HepG2 (cell line): ENCODE measurements around the gene RIN3. TPM values are rescaled to one million over a fixed set of nuclear protein-coding genes. Genes with fewer than 3 reads are reported as not detected.

Experiments
- ATAC-seq: fragments of 200-7000 bp; cut with Tn5 transposase; 3 replicates; pipeline ENCODE4 v1.9.1; 2020; ENCODE audit warnings: mild to moderate bottlenecking, moderate library complexity
- BruUV-seq: library from RNA; stranded (reverse); fragments of 400-500 nt; replicated peaks from 2 replicates; lab custom pipeline; 2021; lab: Mats Ljungman, UMichigan
- CTCF ChIA-PET: fragments of 300-600 bp; formaldehyde crosslinking; extraction: SDS; loops from one replicate; lab custom pipeline; 2021; ENCODE audit warnings: low total read pairs, inconsistent platforms, low intra/inter-chr PET ratio; lab: Yijun Ruan, JAX
- POLR2A ChIA-PET: fragments of 350-600 bp; sonication (Branson Sonifier 250); formaldehyde crosslinking; loops from one replicate; lab custom pipeline; 2020; ENCODE audit warnings: antibody characterized with exemption, inconsistent platforms; lab: Yijun Ruan, JAX
- DNase-seq: peaks from one replicate; pipeline ENCODE4 v3.0.0-alpha.2; 2015; ENCODE audit warnings: low spot score
- FAIRE-seq: peaks from 3 replicates; lab custom pipeline; 2011; peaks lifted over from hg19 to GRCh38; lab: Jason Lieb, UNC
- H2AFZ ChIP-seq: one replicate; pipeline ENCODE4 v1.6.1; 2011; ENCODE audit warnings: low read length, inconsistent platforms
- H3K27ac ChIP-seq: fragments of 300-600 bp; 3 replicates; pipeline ENCODE4 v1.8.0; 2011; ENCODE audit warnings: mixed run types, mild to moderate bottlenecking, mixed read lengths, low read length, inconsistent platforms; ENCODE audit not compliant: insufficient read depth; ENCODE audit errors: extremely low read length
- H3K27me3 ChIP-seq, 2 experiments: fragments of 200-600 bp in 1 of 2; 2 replicates in 1 of 2; 3 replicates in 1 of 2; pipeline versions ENCODE4 v1.6.0 to v1.8.0; 2011; ENCODE audit warnings: low read length in 2 of 2, mild to moderate bottlenecking in 2 of 2, moderate library complexity in 2 of 2, inconsistent platforms in 1 of 2; ENCODE audit not compliant: insufficient read depth in 2 of 2, control insufficient read depth in 1 of 2
- H3K36me3 ChIP-seq, 2 experiments: fragments of 200-600 bp in 1 of 2; replicated peaks in 1 of 2; 2 replicates in 1 of 2; 3 replicates in 1 of 2; pipeline versions ENCODE4 v1.5.1 to v1.8.0; 2011; ENCODE audit warnings: low read length in 2 of 2, inconsistent platforms in 1 of 2; ENCODE audit not compliant: insufficient read depth in 2 of 2, control insufficient read depth in 1 of 2
- H3K4me1 ChIP-seq: 2 replicates; pipeline ENCODE4 v1.5.1; 2012; ENCODE audit warnings: low read length, inconsistent platforms; ENCODE audit not compliant: insufficient read depth
- H3K4me2 ChIP-seq: 2 replicates; pipeline ENCODE4 v1.6.0; 2011; ENCODE audit warnings: low read depth, low read length, inconsistent platforms
- H3K4me3 ChIP-seq, 3 experiments: fragments of 200-600 bp in 1 of 3; sonication (generic), shearing (Covaris generic) in 1 of 3; replicated peaks in 1 of 3; 2 replicates each; pipeline ENCODE4 v1.5.1; 2011 to 2016; ENCODE audit warnings: low read length in 3 of 3, inconsistent platforms in 2 of 3, low read depth in 2 of 3, mild to moderate bottlenecking in 2 of 3, control low read depth in 1 of 3, mixed read lengths in 1 of 3; ENCODE audit not compliant: insufficient read depth in 1 of 3
- H3K79me2 ChIP-seq: one replicate; pipeline ENCODE4 v1.6.1; 2011; ENCODE audit warnings: low read length, inconsistent platforms; ENCODE audit not compliant: insufficient read depth
- H3K9ac ChIP-seq: 2 replicates; pipeline ENCODE4 v1.6.0; 2011; ENCODE audit warnings: mild to moderate bottlenecking, low read depth, low read length, inconsistent platforms; ENCODE audit not compliant: insufficient read depth
- H3K9me3 ChIP-seq: 2 replicates; pipeline ENCODE4 v1.5.1; 2012; ENCODE audit warnings: mild to moderate bottlenecking, low read length
- H4K20me1 ChIP-seq: 2 replicates; pipeline ENCODE4 v1.6.0; 2011; ENCODE audit warnings: inconsistent platforms, mild to moderate bottlenecking, low read length, moderate library complexity; ENCODE audit not compliant: insufficient read depth
- DNMT3B ChIP-seq: conservative IDR thresholded peaks from 2 replicates; pipeline ENCODE4 v1.6.1; 2016; ENCODE audit warnings: missing biosample characterization, control low read depth
- MAF1 ChIP-seq: sonication (generic); formaldehyde crosslinking; IDR thresholded peaks from 2 replicates; pipeline ENCODE4 v1.5.0; 2020; ENCODE audit warnings: missing genetic modification reagents, borderline replicate concordance
- NBN ChIP-seq: fragments of 450-650 bp; conservative IDR thresholded peaks from 2 replicates; pipeline ENCODE4 v1.6.1; 2017
- NPAS2 ChIP-seq: sonication (generic); formaldehyde crosslinking; IDR thresholded peaks from 2 replicates; pipeline ENCODE4 v1.8.0; 2022; ENCODE audit warnings: mild to moderate bottlenecking, missing genetic modification reagents, borderline replicate concordance
- TBX2 ChIP-seq: sonication (generic); formaldehyde crosslinking; IDR thresholded peaks from 2 replicates; pipeline ENCODE4 v1.5.0; 2020; ENCODE audit warnings: missing genetic modification reagents, mild to moderate bottlenecking, borderline replicate concordance
- U2AF1 ChIP-seq: fragments of 200-400 bp; formaldehyde crosslinking; optimal IDR thresholded peaks from 2 replicates; pipeline ENCODE3; 2017; ENCODE audit warnings: mild to moderate bottlenecking, low read depth, low read length
- YEATS2 ChIP-seq: sonication (generic); formaldehyde crosslinking; IDR thresholded peaks from 2 replicates; pipeline ENCODE4 v1.4.0; 2020; ENCODE audit warnings: missing genetic modification reagents, borderline replicate concordance
- ZFP90 ChIP-seq: sonication (generic); formaldehyde crosslinking; IDR thresholded peaks from 2 replicates; pipeline ENCODE4 v1.8.0; 2022; ENCODE audit warnings: missing genetic modification reagents, mild to moderate bottlenecking, inconsistent platforms, borderline replicate concordance
- ZNF136 ChIP-seq: sonication (generic); formaldehyde crosslinking; IDR thresholded peaks from 2 replicates; pipeline ENCODE4 v1.8.1; 2022; ENCODE audit warnings: low read depth, mild to moderate bottlenecking, moderate library complexity, missing genetic modification reagents
- ZNF232 ChIP-seq: sonication (generic); formaldehyde crosslinking; IDR thresholded peaks from 2 replicates; pipeline ENCODE4 v1.4.0; 2020; ENCODE audit warnings: missing genetic modification reagents, borderline replicate concordance
- ZNF260 ChIP-seq: sonication (generic); formaldehyde crosslinking; IDR thresholded peaks from 2 replicates; pipeline ENCODE4 v1.4.0; 2020; ENCODE audit warnings: missing genetic modification reagents, low read depth, mild to moderate bottlenecking, borderline replicate concordance
- ZNF296 ChIP-seq: sonication (generic); formaldehyde crosslinking; conservative IDR thresholded peaks from 2 replicates; pipeline ENCODE4 v1.5.0; 2020; ENCODE audit warnings: mild to moderate bottlenecking, missing genetic modification reagents
- ZNF550 ChIP-seq: sonication (generic); formaldehyde crosslinking; IDR thresholded peaks from 2 replicates; pipeline ENCODE4 v1.4.0; 2020; ENCODE audit warnings: mild to moderate bottlenecking, missing genetic modification reagents, borderline replicate concordance
- ZNF607 ChIP-seq: sonication (generic); formaldehyde crosslinking; IDR thresholded peaks from 2 replicates; pipeline ENCODE4 v1.5.1; 2020; ENCODE audit warnings: missing genetic modification reagents, mild to moderate bottlenecking, borderline replicate concordance
- ZNF644 ChIP-seq: IDR thresholded peaks from 2 replicates; pipeline ENCODE4 v1.6.1; 2016; ENCODE audit warnings: low read depth
- ZNF678 ChIP-seq: sonication (generic); formaldehyde crosslinking; IDR thresholded peaks from 2 replicates; pipeline ENCODE4 v1.4.0; 2020; ENCODE audit warnings: mild to moderate bottlenecking, missing genetic modification reagents
- ZNF710 ChIP-seq: sonication (generic); formaldehyde crosslinking; IDR thresholded peaks from 2 replicates; pipeline ENCODE4 v1.5.0; 2020; ENCODE audit warnings: mild to moderate bottlenecking, missing genetic modification reagents, borderline replicate concordance
- ZNF775 ChIP-seq: sonication (generic); formaldehyde crosslinking; IDR thresholded peaks from 2 replicates; pipeline ENCODE4 v1.4.0; 2020; ENCODE audit warnings: missing genetic modification reagents, mild to moderate bottlenecking, moderate library complexity, borderline replicate concordance
- ZNF839 ChIP-seq: sonication (generic); formaldehyde crosslinking; IDR thresholded peaks from 2 replicates; pipeline ENCODE4 v1.4.0; 2020; ENCODE audit warnings: missing genetic modification reagents, mild to moderate bottlenecking, borderline replicate concordance
- ZSCAN25 ChIP-seq: sonication (generic); formaldehyde crosslinking; IDR thresholded peaks from 2 replicates; pipeline ENCODE4 v1.8.0; 2022; ENCODE audit warnings: mild to moderate bottlenecking, missing genetic modification reagents
- WGBS: methylation state at CpG from one replicate; pipeline ENCODE4 v1.1.6; 2017; ENCODE audit warnings: low lambda C conversion rate; 5-methylcytosine and 5-hydroxymethylcytosine counted together
- in situ Hi-C: cut with HindIII; loops from 2 replicates; pipeline ENCODE4 v1.10.0; 2017; ENCODE audit warnings: low pct_unique_long_range_greater_than_20kb; ENCODE audit not compliant: extremely low pct_ligation_motif_present
- intact Hi-C: fragments of 100-400 bp; cut with micrococcal nuclease; formaldehyde crosslinking; loops from one replicate; pipeline ENCODE4 v1.10.0; 2022; ENCODE audit not compliant: unreplicated experiment
- polyA plus RNA-seq, 8 experiments: library from polyadenylated mRNA; depleted of rRNA in 3 of 8; stranded (reverse) in 7 of 8; unstranded in 1 of 8; fragments of >200 nt; fragmentation: Illumina TruSeq in 4 of 8; extraction: Trizol in 4 of 8; gene quantifications; 2 replicates each; pipeline versions ENCODE4 v1.2.1 to v1.2.3, GENCODE V29; 2011 to 2016; ENCODE audit warnings: low read depth in 4 of 8, missing spikeins in 1 of 8, mixed read lengths in 1 of 8; ENCODE audit not compliant: insufficient read depth in 1 of 8
- total RNA-seq, 5 experiments: library from RNA; depleted of rRNA; stranded (reverse); fragments of >200 nt; fragmentation: Illumina TruSeq; extraction: Trizol; gene quantifications; 2 replicates each; pipeline ENCODE4 v1.2.3, GENCODE V29; 2016; ENCODE audit warnings: low read depth in 1 of 5

Gene RIN3
- total and polyA plus RNA-seq, 2 of the 13 experiments (the other 11 are each of a cell fraction or from before 2014, with no cell fraction given), result 2.3 to 3.6 TPM

DNA sequence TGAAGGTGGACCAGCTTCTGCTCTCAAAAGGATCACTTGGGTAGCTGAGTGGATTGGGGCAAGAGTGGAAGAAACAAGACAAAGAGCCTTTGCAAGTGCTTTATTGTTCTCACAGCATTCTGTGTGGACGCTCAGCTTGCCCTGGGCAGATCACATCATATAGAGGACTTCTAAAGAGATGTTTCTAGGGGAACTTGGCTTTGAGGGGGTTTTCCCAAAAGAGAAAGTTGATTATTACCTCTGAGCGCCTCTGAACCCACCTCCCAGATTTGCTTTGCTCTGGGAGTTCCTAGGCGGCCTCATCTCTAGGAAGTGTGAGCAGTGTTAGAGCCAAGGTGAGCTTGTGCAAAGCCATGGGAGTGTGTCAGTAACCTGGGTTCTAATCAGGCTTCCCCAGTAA, 81.7 kb downstream of the RIN3 start:
- Histone ChIP-seq H3K4me1 (no peaks in the 10 kb centered on the region), H3K4me3 (no peak overlapping the region), H3K9me3 (no peaks in the 10 kb centered on the region), H3K79me2 (no peaks in the 10 kb centered on the region), H3K4me2 (no peak overlapping the region), H2AFZ (no peak overlapping the region), H3K27ac (no peak overlapping the region), H3K36me3 (peaks cover 0 to 2% of the 10 kb centered on the region in 2 experiments; a peak in 2 of 5 replicates), H3K9ac (no peak overlapping the region), H4K20me1 (no peaks in the 10 kb centered on the region), H3K27me3 (no peaks in the 10 kb centered on the region)
- TF ChIP-seq ZNF775 (CRISPR knock-in tag), result no peak
- no peak for TF ChIP-seq U2AF1
- TF ChIP-seq ZNF839 (CRISPR knock-in tag), result no peak
- no peak for TF ChIP-seq NPAS2 (CRISPR knock-in tag)
- TF ChIP-seq ZNF550, result no peak
- TF ChIP-seq ZNF644, result no peak
- TF ChIP-seq ZSCAN25 (CRISPR knock-in tag), result no peak
- no peak for TF ChIP-seq YEATS2 (CRISPR knock-in tag)
- no peak for TF ChIP-seq ZNF136 (CRISPR knock-in tag)
- TF ChIP-seq DNMT3B, result no peak
- TF ChIP-seq ZNF260 (CRISPR knock-in tag), result no peak
- no peak for TF ChIP-seq NBN
- TF ChIP-seq MAF1 (CRISPR knock-in tag), result no peak
- no peak for TF ChIP-seq ZNF296 (CRISPR knock-in tag)
- no peak for TF ChIP-seq ZFP90 (CRISPR knock-in tag)
- no peak for TF ChIP-seq ZNF607 (CRISPR knock-in tag)
- TF ChIP-seq ZNF232, result no peak
- TF ChIP-seq ZNF678, result no peak
- no peak for TF ChIP-seq TBX2 (CRISPR knock-in tag)
- no peak for TF ChIP-seq ZNF710
- 95% methylated on average over 3 of the region's 3 CpGs for WGBS
- no peak for DNase-seq
- POLR2A ChIA-PET, result no interaction called here
- CTCF ChIA-PET, result no interaction called here
- BruUV-seq, result no TSS peak
- FAIRE-seq, result no peak
- no peak for ATAC-seq
- in situ Hi-C loops (no loop called here), intact Hi-C loops (no loop called here)
